ENCODE results near the gene CACNA1I.
A peak's percentile ranks its signal among the peaks of the same experiment; 100 is the strongest.

Gene CACNA1I

GRCh38 chr22:39635719-39636118 is 65.2 kb downstream of the CACNA1I start:
- no peak overlapping the region for H3K27ac ChIP-seq
- TF ChIP-seq ZFX (IDR thresholded peaks at IDR 0.05; ENCODE audit: borderline replicate concordance) (no peak), CTCF (IDR thresholded peaks at IDR 0.05) (no peak)

GRCh38 chr22:39638958-39639357 is 68.4 kb downstream of the CACNA1I start:
- TF ChIP-seq ZFX (IDR thresholded peaks at IDR 0.05; ENCODE audit: borderline replicate concordance) (no peak), CTCF (IDR thresholded peaks at IDR 0.05) (no peak)
- no peak overlapping the region for H3K27ac ChIP-seq

GRCh38 chr22:39641660-39642310 is 71.2 kb downstream of the CACNA1I start:
- TF ChIP-seq CTCF (IDR thresholded peaks at IDR 0.05) (peak; percentile 14; the same call in 1 of the 2 replicates), ZFX (IDR thresholded peaks at IDR 0.05; ENCODE audit: borderline replicate concordance) (no peak)
- H3K27ac ChIP-seq = no peak overlapping the region

GRCh38 chr22:39643311-39644083 is 72.9 kb downstream of the CACNA1I start:
- TF ChIP-seq CTCF (IDR thresholded peaks at IDR 0.05) = no peak
- no peak for TF ChIP-seq ZFX (IDR thresholded peaks at IDR 0.05; ENCODE audit: borderline replicate concordance)
- H3K27ac ChIP-seq = no peak overlapping the region

- TF ChIP-seq ZFX (IDR thresholded peaks at IDR 0.05; ENCODE audit: borderline replicate concordance) = no peak
- TF ChIP-seq CTCF (IDR thresholded peaks at IDR 0.05) = no peak
- H3K27ac ChIP-seq = no peak overlapping the region
Observed at GRCh38 chr22:39645532-39645931, 75.0 kb downstream of the CACNA1I start.

- no peak overlapping the region for H3K27ac ChIP-seq
Observed at GRCh38 chr22:39646398-39647063, 76.0 kb downstream of the CACNA1I start.

More at GRCh38 chr22:39646398-39647063, 76.0 kb downstream of the CACNA1I start:
- TF ChIP-seq CTCF (IDR thresholded peaks at IDR 0.05) = no peak
- no peak for TF ChIP-seq ZFX (IDR thresholded peaks at IDR 0.05; ENCODE audit: borderline replicate concordance)

All from 22Rv1 (cell line).